GM18498 (cell line): ENCODE measurements around the gene EVC2.

Experiments
- ATAC-seq: cut with Tn5 transposase; IDR thresholded peaks from one replicate; pipeline ENCODE4 v1.9.1; 2021; ENCODE audit warnings: mild to moderate bottlenecking, moderate library complexity; ENCODE audit not compliant: unreplicated experiment

Gene EVC2

GRCh38 chr4:5708449-5709206 lies at the start of gene EVC2:
EVC2 (minus strand) TSS chr4:5708559; CDS start chr4:5708513, 46 bp downstream.
- no peak for ATAC-seq

- ATAC-seq = no peak
Observed at GRCh38 chr4:5757954-5758353, 49.6 kb upstream of the EVC2 start.

GRCh38 chr4:5757536-5757935 lies 49.2 kb upstream of the EVC2 start:
- no peak for ATAC-seq

GRCh38 chr4:5757091-5757490 lies 48.7 kb upstream of the EVC2 start:
- ATAC-seq = no peak

- ATAC-seq = no peak
Observed at GRCh38 chr4:5756271-5756670, 47.9 kb upstream of the EVC2 start.

- no peak for ATAC-seq
Observed at GRCh38 chr4:5755679-5756078, 47.3 kb upstream of the EVC2 start.

- ATAC-seq = no peak
Observed at GRCh38 chr4:5755161-5755560, 46.8 kb upstream of the EVC2 start.

GRCh38 chr4:5754529-5754881 lies 46.1 kb upstream of the EVC2 start:
- no peak for ATAC-seq

- no peak for ATAC-seq
Observed at GRCh38 chr4:5753766-5754528, 45.6 kb upstream of the EVC2 start.

- no peak for ATAC-seq
Observed at GRCh38 chr4:5753366-5753765, 45.0 kb upstream of the EVC2 start.

- ATAC-seq = no peak
Observed at GRCh38 chr4:5752376-5753184, 44.2 kb upstream of the EVC2 start.

GRCh38 chr4:5751666-5752375 lies 43.5 kb upstream of the EVC2 start:
- no peak for ATAC-seq

GRCh38 chr4:5750946-5751665 lies 42.7 kb upstream of the EVC2 start:
- no peak for ATAC-seq

- no peak for ATAC-seq
Observed at GRCh38 chr4:5750052-5750945, 41.9 kb upstream of the EVC2 start.

GRCh38 chr4:5749568-5749967 lies 41.2 kb upstream of the EVC2 start:
- ATAC-seq = no peak

GRCh38 chr4:5747738-5748375 lies 39.5 kb upstream of the EVC2 start:
- no peak for ATAC-seq

- ATAC-seq = no peak
Observed at GRCh38 chr4:5746829-5747737, 38.7 kb upstream of the EVC2 start.

GRCh38 chr4:5746250-5746649 lies 37.9 kb upstream of the EVC2 start:
- ATAC-seq = no peak
